HG03175 (cell line): ENCODE measurements around the gene FFAR2.

Experiments used
- ATAC-seq: cut with Tn5 transposase; IDR thresholded peaks from one replicate; pipeline ENCODE4 v1.9.1; 2021; ENCODE audit warnings: mild to moderate bottlenecking, moderate library complexity; ENCODE audit not compliant: unreplicated experiment

FFAR2 gene

DNA sequence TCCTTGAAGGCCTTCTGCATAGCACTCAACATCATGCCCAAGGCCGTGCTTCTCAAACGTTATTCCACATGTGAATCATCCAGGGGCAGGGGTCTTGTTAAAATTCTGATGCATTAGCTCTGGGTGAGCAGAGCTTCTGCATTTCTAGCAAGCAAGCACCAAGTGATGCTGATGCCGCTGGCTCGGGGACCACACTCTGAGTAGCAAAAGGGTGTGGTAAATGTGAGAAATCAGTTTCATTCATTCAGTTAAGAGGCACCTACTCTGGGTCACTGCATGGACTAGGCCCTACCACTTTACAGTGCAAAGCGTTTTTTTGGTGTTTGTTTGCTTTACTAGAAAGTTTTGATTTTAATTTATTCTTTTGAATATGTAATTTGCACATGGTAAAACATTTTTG, 35.0 kb downstream of the FFAR2 start:
- no peak for ATAC-seq

DNA sequence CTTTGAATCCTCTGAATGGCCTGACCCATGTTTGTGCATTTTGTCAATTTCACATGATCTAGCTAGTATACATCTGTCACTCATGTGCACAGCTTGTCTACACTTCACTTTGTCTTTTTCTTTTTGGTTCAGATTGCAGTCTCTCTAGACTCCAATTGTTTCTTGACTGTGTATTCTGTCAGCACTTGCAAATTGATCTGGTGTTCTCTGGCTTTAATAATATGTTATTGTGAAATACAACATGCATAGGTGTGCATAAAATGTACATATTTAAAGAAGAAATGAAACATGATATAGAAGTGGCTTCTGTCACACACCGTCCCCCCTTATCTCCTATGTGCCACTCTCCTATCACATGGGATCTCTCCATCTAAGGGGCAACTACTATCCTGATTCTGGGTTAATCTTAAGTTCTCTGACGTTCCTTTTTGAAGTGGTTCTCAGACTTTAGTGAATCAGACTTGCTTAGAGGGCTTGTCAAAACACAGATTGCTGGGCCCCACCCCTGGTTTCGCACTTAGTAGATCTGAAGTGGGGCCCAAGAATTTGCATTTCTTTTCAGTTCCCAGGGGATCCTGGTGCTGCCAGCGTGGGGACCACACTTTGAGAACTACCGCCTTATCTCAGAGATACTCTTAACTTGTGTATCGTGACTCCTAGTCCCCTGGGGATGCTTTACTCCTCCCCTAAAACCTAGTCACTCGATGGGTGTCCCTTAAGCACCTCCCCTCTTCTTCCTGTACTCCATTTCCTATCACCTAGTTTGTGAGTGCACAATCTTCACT, 36.4 kb downstream of the FFAR2 start:
- no peak for ATAC-seq

DNA sequence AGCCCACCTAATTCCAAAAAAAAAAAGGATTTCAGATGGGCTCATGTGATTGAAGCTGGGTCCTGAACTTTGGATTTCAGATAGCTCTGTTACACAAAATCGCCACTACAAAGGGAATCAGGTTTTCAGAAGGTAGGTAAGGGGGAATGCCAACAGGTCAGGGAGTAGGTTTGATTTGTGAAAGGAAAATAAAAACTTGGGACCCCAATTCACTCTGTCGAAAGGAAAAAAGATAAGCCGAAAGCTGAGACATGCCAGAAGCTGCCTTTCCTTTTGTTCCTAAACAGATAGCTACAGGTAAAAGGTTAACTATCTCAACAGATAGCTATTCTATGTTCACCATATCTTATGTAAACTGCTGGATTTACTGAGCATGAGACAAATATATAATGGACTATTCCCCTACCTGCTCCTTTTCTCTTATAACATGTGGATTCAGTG, 38.2 kb downstream of the FFAR2 start:
- ATAC-seq, result no peak

DNA sequence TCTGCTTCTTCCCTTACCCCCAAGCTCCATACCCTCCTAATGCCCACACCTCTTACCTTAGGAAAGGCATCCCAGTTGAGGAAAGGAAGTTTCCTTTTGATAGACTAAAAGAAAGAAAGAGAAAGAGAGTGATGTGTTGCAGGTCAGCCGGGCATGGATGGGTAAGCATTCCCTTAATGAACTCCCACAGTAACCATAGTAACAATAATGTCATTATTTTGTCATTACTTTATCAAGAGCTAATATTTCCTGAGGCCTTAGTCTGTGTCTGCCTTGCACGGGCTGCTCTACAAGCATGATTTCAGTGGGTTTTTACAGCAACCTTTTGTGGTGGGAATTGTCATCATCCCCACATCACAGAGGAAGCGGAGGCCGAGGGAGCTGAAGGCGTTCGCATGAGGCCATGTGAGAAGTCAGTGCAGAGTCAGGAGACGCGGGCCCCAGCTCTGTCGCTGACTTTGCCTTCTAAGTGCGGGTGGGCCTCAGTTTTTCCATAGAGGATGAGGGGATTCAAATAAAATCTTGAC, 39.7 kb downstream of the FFAR2 start:
- ATAC-seq, result no peak

DNA sequence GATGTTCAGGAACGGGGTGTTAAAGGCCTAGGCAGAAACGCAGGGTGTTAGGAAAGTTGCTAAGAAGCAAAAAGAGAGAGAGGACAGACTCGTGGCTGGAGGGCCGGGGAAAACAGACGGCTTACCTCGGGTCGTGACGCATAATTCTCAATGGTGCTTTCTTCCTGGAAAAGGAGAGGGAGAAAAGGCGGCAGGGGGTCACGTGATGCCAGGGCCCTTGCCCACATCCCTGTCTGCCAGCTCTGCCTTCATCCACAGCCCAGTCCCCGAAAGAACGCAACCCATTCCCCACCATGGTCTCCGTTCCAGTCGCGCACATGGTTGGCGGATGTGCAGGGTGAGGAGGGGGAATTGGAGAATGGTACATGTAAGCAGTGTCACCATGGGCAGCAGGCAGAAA, 40.6 kb downstream of the FFAR2 start:
- no peak for ATAC-seq

DNA sequence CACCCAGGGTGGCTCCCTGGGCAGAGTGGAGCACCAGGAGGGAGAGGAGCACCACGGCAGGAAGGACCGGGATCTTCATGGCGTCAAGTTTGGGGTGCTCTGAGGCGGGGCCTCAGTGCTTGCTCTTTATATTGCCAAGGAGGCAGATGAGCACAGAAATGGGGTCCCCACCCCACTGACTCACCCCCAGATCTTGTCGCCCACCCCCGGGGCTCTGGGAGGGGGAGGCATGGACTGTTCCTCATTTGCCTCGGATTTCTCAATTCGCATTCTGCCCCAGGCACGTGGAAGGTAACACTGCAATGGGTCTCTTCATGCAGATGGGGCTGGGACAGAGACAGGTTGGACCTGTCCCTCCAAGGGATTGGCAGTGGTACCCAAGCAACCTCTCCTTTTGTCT, 42.3 kb downstream of the FFAR2 start, which contains the start of gene KRTDAP:
Gene KRTDAP, minus strand, starts transcription at position 101 of the 400 bp plus-strand sequence. Its CDS starts 22 bp downstream, at position 79.
- ATAC-seq, result no peak

DNA sequence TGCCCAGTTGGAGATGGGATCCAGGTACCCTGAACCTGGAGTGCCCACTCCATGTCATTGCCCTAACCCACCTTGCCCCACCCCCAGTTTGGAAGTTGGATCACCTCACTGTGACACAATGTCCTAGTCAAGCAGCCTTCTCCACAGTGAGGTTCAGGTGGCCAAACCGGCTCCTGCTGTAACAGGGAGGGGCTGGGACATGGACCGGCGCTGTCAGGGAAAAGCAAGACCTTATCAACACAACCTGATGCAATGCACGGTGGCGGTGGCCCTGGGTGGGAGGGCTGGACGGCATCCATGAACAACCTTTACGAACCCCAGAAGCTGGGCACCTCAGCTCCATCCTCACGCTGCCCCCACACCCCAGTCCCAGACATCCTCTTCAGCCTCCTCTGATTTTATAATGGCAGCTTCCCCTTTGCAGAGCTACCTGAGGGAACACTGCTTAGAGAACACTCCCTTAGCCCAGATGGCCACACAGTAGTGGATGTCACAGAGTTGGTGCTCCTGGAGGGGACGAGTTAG, 43.8 kb downstream of the FFAR2 start:
- ATAC-seq, result no peak

DNA sequence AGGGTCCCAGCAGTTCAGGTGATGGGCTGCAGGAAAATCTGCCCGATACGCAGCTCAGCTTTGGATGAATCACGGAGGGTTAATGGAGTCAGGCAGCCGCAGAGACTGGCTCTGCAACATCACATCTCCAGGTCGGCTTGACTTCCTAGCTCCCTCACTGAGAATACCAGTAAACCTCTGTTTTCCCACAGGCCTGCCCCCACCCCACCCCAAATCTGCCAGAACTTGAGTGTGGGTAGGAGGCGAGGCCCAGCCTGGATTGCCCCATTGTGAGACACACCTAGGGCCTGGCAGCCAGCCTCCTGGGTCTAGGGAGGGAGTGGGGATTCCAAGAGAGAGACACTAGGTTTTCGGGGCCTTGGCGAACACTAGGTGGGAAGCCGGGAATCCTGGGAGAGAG, 45.9 kb downstream of the FFAR2 start:
- ATAC-seq, result no peak

DNA sequence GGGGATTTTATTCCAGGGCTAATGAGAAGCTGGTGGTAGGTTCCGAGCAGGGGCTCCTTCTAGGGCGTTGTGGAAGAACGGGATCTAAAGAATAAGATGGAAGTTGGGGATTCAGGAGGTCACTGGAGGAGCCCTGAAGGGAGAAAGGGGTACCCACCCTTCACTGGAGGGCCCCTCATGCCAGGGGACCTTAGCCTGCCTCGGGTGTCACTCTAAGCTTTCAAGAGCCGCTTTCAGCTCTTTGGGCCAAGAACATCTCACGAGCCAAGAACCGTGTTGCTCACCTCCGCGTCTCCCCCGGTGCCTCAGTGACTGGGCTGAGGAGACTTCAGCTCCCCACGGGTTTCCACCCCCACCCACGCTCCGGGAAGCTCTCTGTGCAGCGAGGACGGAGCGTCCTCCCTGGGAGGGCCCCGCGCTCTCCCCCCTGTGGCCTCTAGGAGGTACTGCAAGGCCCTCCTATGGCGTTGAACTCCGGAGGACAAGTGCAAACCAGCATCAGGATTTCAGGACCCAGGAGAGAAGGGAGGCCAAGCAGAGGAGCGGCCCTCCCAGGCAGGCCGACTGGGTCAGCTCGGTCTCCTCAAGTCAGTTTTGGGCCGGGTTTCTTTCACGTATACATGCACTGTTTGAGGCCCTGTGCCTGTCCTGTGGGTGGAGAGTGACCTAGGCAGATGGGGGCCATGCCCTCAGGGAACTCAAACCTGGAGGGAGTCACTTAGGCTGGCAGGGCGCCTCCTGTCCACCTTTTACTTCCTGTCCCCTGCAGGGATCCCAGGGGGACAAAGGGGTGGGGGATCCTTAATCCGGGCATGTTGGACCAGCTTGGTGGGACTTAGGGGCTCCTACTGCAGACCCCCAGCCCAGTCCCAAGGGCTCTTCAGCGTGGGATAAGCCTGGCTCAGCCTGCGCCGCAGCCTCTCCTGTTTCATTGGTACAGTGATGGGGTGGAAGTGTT, 47.3 kb downstream of the FFAR2 start:
- no peak for ATAC-seq

DNA sequence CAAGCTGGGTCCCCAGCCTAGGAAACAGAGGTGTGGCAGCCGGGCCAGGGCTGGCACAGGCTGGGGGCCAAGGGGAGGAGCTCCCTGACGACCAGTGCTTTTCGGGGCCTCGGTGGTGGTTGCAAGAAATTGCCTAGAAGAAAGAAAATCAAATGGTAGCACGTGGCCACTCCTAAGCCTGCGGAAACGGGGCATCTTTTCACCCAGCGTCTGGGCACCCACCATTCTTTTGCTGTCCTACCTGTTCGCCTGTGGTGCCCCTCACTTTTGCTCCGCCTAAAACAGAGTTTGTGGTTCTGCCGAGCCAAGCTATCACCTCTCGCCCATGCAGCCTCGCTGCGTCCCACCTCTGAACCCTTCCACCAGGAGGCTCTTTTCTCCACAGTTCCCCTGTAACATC, 49.3 kb downstream of the FFAR2 start:
- ATAC-seq, result no peak

DNA sequence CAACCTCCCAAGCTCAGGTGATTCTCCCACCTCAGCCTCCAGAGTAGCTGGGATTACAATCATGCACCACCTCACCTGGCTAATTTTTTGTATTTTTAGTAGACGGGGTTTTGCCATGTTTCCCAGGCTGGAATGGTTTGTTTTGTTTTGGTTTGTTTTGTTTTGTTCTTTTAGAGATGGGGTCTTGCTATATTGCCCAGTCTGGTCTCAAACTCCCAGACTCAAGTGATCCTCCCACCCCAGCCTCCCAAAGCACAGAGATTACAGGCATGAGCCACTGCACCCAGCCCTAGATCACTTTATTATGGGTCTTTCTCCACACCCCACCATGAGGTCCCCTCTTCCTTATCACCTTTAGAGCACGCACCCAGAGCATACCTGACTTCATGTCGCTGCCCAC, 50.2 kb downstream of the FFAR2 start:
- ATAC-seq, result no peak

DNA sequence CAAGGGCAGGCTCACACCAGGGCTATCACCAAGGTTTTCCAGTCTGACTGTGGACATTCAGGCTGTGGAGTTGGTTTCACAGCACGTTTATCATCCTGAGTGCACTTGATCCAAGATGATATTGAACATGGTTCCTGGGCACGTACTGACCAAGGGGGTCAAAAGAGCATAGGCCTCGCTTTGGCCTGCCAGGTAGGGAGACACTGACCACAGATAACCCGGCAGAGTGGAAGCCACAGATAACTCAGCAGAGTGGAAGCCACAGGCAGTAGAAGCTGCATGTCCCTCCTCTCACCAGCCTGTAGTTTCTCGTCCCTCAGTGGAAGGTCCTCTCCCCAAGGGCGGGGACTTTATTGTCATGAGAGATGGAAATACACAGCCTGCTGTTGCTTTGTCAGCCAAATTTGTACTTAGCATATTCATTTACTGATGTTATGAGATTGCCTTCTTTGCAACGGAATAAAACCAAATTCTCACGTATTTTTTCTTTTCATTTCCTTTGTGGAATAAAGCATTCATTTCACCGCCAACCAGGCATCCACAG, 51.0 kb downstream of the FFAR2 start:
- ATAC-seq, result no peak

DNA sequence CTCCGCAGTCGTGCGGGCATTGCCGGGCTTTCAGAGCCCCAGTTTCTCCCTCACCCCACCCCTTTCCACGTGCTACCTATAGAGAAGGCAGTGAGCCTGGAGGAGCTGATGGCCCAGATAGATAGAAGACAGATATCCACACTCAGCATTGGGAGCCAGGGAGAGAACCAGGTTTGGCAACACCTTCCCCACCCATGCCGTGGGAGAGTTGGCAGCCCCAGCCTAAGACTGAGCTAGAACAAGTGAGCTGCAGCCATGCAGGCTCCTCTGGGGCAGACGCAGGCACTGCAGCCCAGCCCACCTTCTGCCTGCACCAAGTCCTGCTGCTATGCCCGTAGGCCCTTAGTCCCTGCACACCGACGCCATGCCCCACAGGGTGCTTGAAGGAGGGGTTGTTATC, 52.6 kb downstream of the FFAR2 start:
- no peak for ATAC-seq
